WTC11 (cell line): ENCODE data around the gene IMMT. TPM values are rescaled to one million over a fixed set of nuclear protein-coding genes. Genes with fewer than 3 reads are reported as not detected.

Experiments used
- ATAC-seq: fragments of 200-7000 bp; cut with Tn5 transposase; 2 replicates; pipeline ENCODE4 v1.10.0; 2021; ENCODE audit warnings: mild to moderate bottlenecking, moderate library complexity
- CTCF ChIA-PET: fragments of 300-600 bp; sonication (Branson Sonifier 250); formaldehyde crosslinking; loops from one replicate; lab custom pipeline; 2021; ENCODE audit warnings: antibody characterized with exemption; lab: Charles Lee
- POLR2A ChIA-PET: fragments of 350-600 bp; sonication (Branson Sonifier 250); formaldehyde crosslinking; loops from one replicate; lab custom pipeline; 2021; ENCODE audit warnings: antibody characterized with exemption; lab: Charles Lee
- DNase-seq: peaks from one replicate; pipeline ENCODE4 v3.0.0; 2021; ENCODE audit warnings: low spot score
- H3K27ac Mint-ChIP-seq: 2 replicates; pipeline ENCODE4 v1.8.0; 2021; ENCODE audit warnings: mixed read lengths
- H3K27me3 Mint-ChIP-seq: 2 replicates; pipeline ENCODE4 v1.8.0; 2021; ENCODE audit warnings: low read depth, mild to moderate bottlenecking, moderate library complexity, mixed read lengths
- H3K36me3 Mint-ChIP-seq: 2 replicates; pipeline ENCODE4 v1.8.0; 2021; ENCODE audit warnings: mixed read lengths
- H3K4me1 Mint-ChIP-seq: 2 replicates; pipeline ENCODE4 v1.8.0; 2022; ENCODE audit warnings: mixed read lengths
- H3K4me3 Mint-ChIP-seq: 2 replicates; pipeline ENCODE4 v1.8.0; 2021; ENCODE audit warnings: mild to moderate bottlenecking, moderate library complexity, mixed read lengths
- H3K9me3 Mint-ChIP-seq: 2 replicates; pipeline ENCODE4 v1.8.0; 2021; ENCODE audit warnings: mixed read lengths
- AR ChIP-seq: fragments of 250-450 bp; sonication (Bioruptor Pico); IDR thresholded peaks from 2 replicates; pipeline ENCODE4 v1.9.0; 2021; ENCODE audit warnings: mild to moderate bottlenecking
- CBFB ChIP-seq: sonication (generic); formaldehyde crosslinking; IDR thresholded peaks from 2 replicates; pipeline ENCODE4 v1.8.1; 2022; ENCODE audit warnings: mild to moderate bottlenecking, low read depth, missing genetic modification reagents
- ELF4 ChIP-seq: sonication (generic); formaldehyde crosslinking; IDR thresholded peaks from 2 replicates; pipeline ENCODE4 v1.8.1; 2022; ENCODE audit warnings: low read depth, mild to moderate bottlenecking, moderate library complexity, missing genetic modification reagents
- FOXJ3 ChIP-seq: sonication (generic); formaldehyde crosslinking; IDR thresholded peaks from 2 replicates; pipeline ENCODE4 v1.9.0; 2021; ENCODE audit warnings: missing genetic modification reagents, mild to moderate bottlenecking, borderline replicate concordance
- GTF2I ChIP-seq: fragments of 250-450 bp; sonication (Bioruptor Pico); conservative IDR thresholded peaks from 2 replicates; pipeline ENCODE4 v1.4.0; 2021; ENCODE audit warnings: mild to moderate bottlenecking
- IRF2 ChIP-seq: sonication (generic); formaldehyde crosslinking; IDR thresholded peaks from 2 replicates; pipeline ENCODE4 v1.8.0; 2022; ENCODE audit warnings: low read depth, missing genetic modification reagents, borderline replicate concordance
- NFATC4 ChIP-seq: fragments of 250-450 bp; sonication (Bioruptor Pico); IDR thresholded peaks from 2 replicates; pipeline ENCODE4 v1.9.0; 2021; ENCODE audit warnings: mild to moderate bottlenecking
- NFE2L1 ChIP-seq: sonication (generic); formaldehyde crosslinking; IDR thresholded peaks from 2 replicates; pipeline ENCODE4 v1.8.1; 2023; ENCODE audit warnings: missing genetic modification reagents
- NR3C1 ChIP-seq: sonication (generic); formaldehyde crosslinking; conservative IDR thresholded peaks from 2 replicates; pipeline ENCODE4 v1.8.1; 2023; ENCODE audit warnings: low read depth, mild to moderate bottlenecking, missing genetic modification reagents
- OVOL2 ChIP-seq: fragments of 250-450 bp; sonication (Bioruptor Pico); IDR thresholded peaks from 2 replicates; pipeline ENCODE4 v1.9.0; 2021; ENCODE audit warnings: mild to moderate bottlenecking, borderline replicate concordance
- PRRX2 ChIP-seq: fragments of 250-450 bp; sonication (Bioruptor Pico); IDR thresholded peaks from 2 replicates; pipeline ENCODE4 v1.8.0; 2021; ENCODE audit warnings: mild to moderate bottlenecking
- RELA ChIP-seq: sonication (generic); formaldehyde crosslinking; IDR thresholded peaks from 2 replicates; pipeline ENCODE4 v1.8.1; 2022; ENCODE audit warnings: missing genetic modification reagents, mild to moderate bottlenecking, borderline replicate concordance
- SMAD3 ChIP-seq: sonication (generic); formaldehyde crosslinking; IDR thresholded peaks from 2 replicates; pipeline ENCODE4 v1.8.0; 2022; ENCODE audit warnings: missing genetic modification reagents, mild to moderate bottlenecking, borderline replicate concordance
- SOX15 ChIP-seq: fragments of 250-450 bp; sonication (Bioruptor Pico); IDR thresholded peaks from 2 replicates; pipeline ENCODE4 v1.9.0; 2021; ENCODE audit warnings: mild to moderate bottlenecking
- ZNF232 ChIP-seq: sonication (generic); formaldehyde crosslinking; IDR thresholded peaks from 2 replicates; pipeline ENCODE4 v1.8.0; 2022; ENCODE audit warnings: mild to moderate bottlenecking, missing genetic modification reagents
- ZNF396 ChIP-seq: fragments of 250-450 bp; sonication (Bioruptor Pico); IDR thresholded peaks from 2 replicates; pipeline ENCODE4 v1.8.0; 2021; ENCODE audit warnings: mild to moderate bottlenecking, moderate library complexity, borderline replicate concordance
- ZNF671 ChIP-seq: fragments of 250-450 bp; sonication (Bioruptor Pico); IDR thresholded peaks from 2 replicates; pipeline ENCODE4 v1.8.0; 2021; ENCODE audit warnings: mild to moderate bottlenecking
- total RNA-seq: library from RNA; stranded (reverse); gene quantifications from 3 replicates; pipeline ENCODE4 v1.2.3, GENCODE V29; 2021
- TF ChIP-seq, protein P1 (sequence below): sonication (generic); formaldehyde crosslinking; conservative IDR thresholded peaks from 2 replicates; pipeline ENCODE4 v1.8.1; 2022; ENCODE audit warnings: mild to moderate bottlenecking, missing genetic modification reagents
- TF ChIP-seq, protein P2 (sequence below): sonication (generic); formaldehyde crosslinking; IDR thresholded peaks from 2 replicates; pipeline ENCODE4 v1.8.1; 2022; ENCODE audit warnings: low read depth, missing genetic modification reagents, borderline replicate concordance
- TF ChIP-seq, protein P3 (sequence below): sonication (generic); formaldehyde crosslinking; IDR thresholded peaks from 2 replicates; pipeline ENCODE4 v1.8.1; 2023; ENCODE audit warnings: mild to moderate bottlenecking, moderate library complexity, missing genetic modification reagents

The IMMT gene
- total RNA-seq, 1 experiment from 2014 or later: 102 TPM

GRCh38 chr2:86216575-86217555 lies 21.6 kb upstream of the IMMT start:
- no peak for ATAC-seq
- TF ChIP-seq ZNF232 (no peak), CBFB (CRISPR knock-in tag) (no peak), IRF2 (no peak), NFE2L1 (no peak), ZNF396 (CRISPR knock-in tag) (no peak), OVOL2 (no peak), FOXJ3 (no peak), PRRX2 (CRISPR knock-in tag) (no peak), AR (CRISPR knock-in tag) (no peak), NFATC4 (no peak), SOX15 (CRISPR knock-in tag) (no peak), ZNF671 (CRISPR knock-in tag) (no peak), NR3C1 (no peak)
- TF ChIP-seq, protein P1, sequence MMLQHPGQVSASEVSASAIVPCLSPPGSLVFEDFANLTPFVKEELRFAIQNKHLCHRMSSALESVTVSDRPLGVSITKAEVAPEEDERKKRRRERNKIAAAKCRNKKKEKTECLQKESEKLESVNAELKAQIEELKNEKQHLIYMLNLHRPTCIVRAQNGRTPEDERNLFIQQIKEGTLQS (CRISPR knock-in tag): no peak
- TF ChIP-seq, protein P2, sequence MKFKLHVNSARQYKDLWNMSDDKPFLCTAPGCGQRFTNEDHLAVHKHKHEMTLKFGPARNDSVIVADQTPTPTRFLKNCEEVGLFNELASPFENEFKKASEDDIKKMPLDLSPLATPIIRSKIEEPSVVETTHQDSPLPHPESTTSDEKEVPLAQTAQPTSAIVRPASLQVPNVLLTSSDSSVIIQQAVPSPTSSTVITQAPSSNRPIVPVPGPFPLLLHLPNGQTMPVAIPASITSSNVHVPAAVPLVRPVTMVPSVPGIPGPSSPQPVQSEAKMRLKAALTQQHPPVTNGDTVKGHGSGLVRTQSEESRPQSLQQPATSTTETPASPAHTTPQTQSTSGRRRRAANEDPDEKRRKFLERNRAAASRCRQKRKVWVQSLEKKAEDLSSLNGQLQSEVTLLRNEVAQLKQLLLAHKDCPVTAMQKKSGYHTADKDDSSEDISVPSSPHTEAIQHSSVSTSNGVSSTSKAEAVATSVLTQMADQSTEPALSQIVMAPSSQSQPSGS (CRISPR knock-in tag): no peak
- Mint-ChIP-seq H3K4me1 (peaks cover 15% of the 10 kb centered on the region), H3K27me3 (no peaks in the 10 kb centered on the region), H3K36me3 (peaks cover 16% of the 10 kb centered on the region), H3K4me3 (no peak overlapping the region), H3K27ac (no peak overlapping the region; the same call in 1 of the 2 replicates), H3K9me3 (no peaks in the 10 kb centered on the region)
- DNase-seq: no peak
- ChIA-PET POLR2A (no interaction called here), CTCF (interaction anchor here (1.0 to 1.7 kb wide), 7 partner anchors 27 to 156 kb away, joined by 3 to 9 read pairs (median 4); no protein-coding TSS in a partner anchor)

- no peak overlapping the region for H3K27ac Mint-ChIP-seq
- no peak for DNase-seq
- H3K27me3 Mint-ChIP-seq: no peaks in the 10 kb centered on the region
- CTCF ChIA-PET: no interaction called here
- peaks cover 12% of the 10 kb centered on the region for H3K4me1 Mint-ChIP-seq
- no peak for ATAC-seq
- no peaks in the 10 kb centered on the region for H3K9me3 Mint-ChIP-seq
- no peak for TF ChIP-seq ZNF671 (CRISPR knock-in tag)
- TF ChIP-seq, all 79 proteins: peak for 0
- Mint-ChIP-seq H3K4me3 (no peak overlapping the region), H3K36me3 (peaks cover 38% of the 10 kb centered on the region)
- POLR2A ChIA-PET: interaction anchor here (0.6 to 1.4 kb wide), 2 partner anchors 19 to 213 kb away, joined by 3 read pairs; partner anchors contain the start of gene IMMT
Measured at GRCh38 chr2:86214503-86214832, 19.2 kb upstream of the IMMT start.

- Mint-ChIP-seq H3K27ac (no peak overlapping the region), H3K27me3 (no peaks in the 10 kb centered on the region), H3K4me1 (peaks cover 12% of the 10 kb centered on the region), H3K9me3 (no peaks in the 10 kb centered on the region), H3K4me3 (no peak overlapping the region), H3K36me3 (peaks cover 42% of the 10 kb centered on the region)
- ChIA-PET POLR2A (no interaction called here), CTCF (interaction anchor here (1.2 kb wide), 1 partner anchor 159 kb away, joined by 3 read pairs; no protein-coding TSS in a partner anchor)
- TF ChIP-seq, protein P3, sequence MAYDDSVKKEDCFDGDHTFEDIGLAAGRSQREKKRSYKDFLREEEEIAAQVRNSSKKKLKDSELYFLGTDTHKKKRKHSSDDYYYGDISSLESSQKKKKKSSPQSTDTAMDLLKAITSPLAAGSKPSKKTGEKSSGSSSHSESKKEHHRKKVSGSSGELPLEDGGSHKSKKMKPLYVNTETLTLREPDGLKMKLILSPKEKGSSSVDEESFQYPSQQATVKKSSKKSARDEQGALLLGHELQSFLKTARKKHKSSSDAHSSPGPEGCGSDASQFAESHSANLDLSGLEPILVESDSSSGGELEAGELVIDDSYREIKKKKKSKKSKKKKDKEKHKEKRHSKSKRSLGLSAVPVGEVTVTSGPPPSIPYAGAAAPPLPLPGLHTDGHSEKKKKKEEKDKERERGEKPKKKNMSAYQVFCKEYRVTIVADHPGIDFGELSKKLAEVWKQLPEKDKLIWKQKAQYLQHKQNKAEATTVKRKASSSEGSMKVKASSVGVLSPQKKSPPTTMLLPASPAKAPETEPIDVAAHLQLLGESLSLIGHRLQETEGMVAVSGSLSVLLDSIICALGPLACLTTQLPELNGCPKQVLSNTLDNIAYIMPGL (CRISPR knock-in tag): no peak
- TF ChIP-seq NFATC4 (no peak), RELA (CRISPR knock-in tag) (no peak), GTF2I (CRISPR knock-in tag) (no peak), SMAD3 (CRISPR knock-in tag) (no peak), SOX15 (CRISPR knock-in tag) (no peak), FOXJ3 (no peak), ELF4 (no peak)
- DNase-seq (no peak), ATAC-seq (no peak)
Measured at GRCh38 chr2:86213699-86214502, 18.6 kb upstream of the IMMT start.
